Prostate gland (tissue), 2 donors: ENCODE data around the gene AFF1. TPM values are rescaled to one million over a fixed set of nuclear protein-coding genes. Genes with fewer than 3 reads are reported as not detected.
"Not testable (repeated sequence)": the region's sequence is repeated elsewhere in the genome, so short reads cannot be mapped to it uniquely, and the experiment has no call there.

ENCODE experiments used
- DNase-seq: peaks from one replicate; pipeline ENCODE4 v3.0.0-alpha.2; 2019; ENCODE audit warnings: low spot score
- H3K27ac ChIP-seq, 2 donors: fragments of 200-600 bp; sonication (generic); 2 replicates each; pipeline ENCODE4 v1.5.1; 2017 to 2019
- H3K27me3 ChIP-seq: fragments of 200-600 bp; sonication (generic); replicated peaks from 2 replicates; pipeline ENCODE4 v1.5.1; 2019; ENCODE audit not compliant: insufficient read depth
- H3K36me3 ChIP-seq, 2 donors: fragments of 200-600 bp; sonication (generic); 1 replicate in 1 of 2; 2 replicates in 1 of 2; pipeline versions ENCODE4 v1.5.1 to v1.8.1; 2017 to 2019
- H3K4me1 ChIP-seq: fragments of 200-600 bp; sonication (generic); replicated peaks from 2 replicates; pipeline ENCODE4 v1.5.1; 2019
- H3K4me3 ChIP-seq, 2 donors: fragments of 200-600 bp; sonication (generic); 2 replicates each; pipeline ENCODE4 v1.5.1; 2017 to 2019
- H3K9me3 ChIP-seq: fragments of 200-600 bp; sonication (generic); 2 replicates; pipeline ENCODE4 v1.5.1; 2017
- CTCF ChIP-seq, 4 experiments: fragments of 200-600 bp in 2 of 4; fragments of 450-650 bp in 2 of 4; sonication (generic) in 2 of 4; IDR thresholded peaks; 1 replicate in 3 of 4; 2 replicates in 1 of 4; pipeline ENCODE4 v1.5.1; 2016 to 2019; ENCODE audit warnings: antibody characterized with exemption in 4 of 4, mild to moderate bottlenecking in 2 of 4, moderate library complexity in 2 of 4
- POLR2A ChIP-seq: fragments of 450-650 bp; IDR thresholded peaks from one replicate; pipeline ENCODE4 v1.6.1; 2016; ENCODE audit warnings: antibody characterized with exemption, mild to moderate bottlenecking
- POLR2AphosphoS5 ChIP-seq: sonication (generic); formaldehyde crosslinking; IDR thresholded peaks from one replicate; pipeline ENCODE4 v1.6.1; 2017; ENCODE audit warnings: antibody characterized with exemption
- WGBS: methylation state at CpG from one replicate; pipeline ENCODE4 v1.1.5; 2018; 5-methylcytosine and 5-hydroxymethylcytosine counted together
- intact Hi-C: fragments of 100-400 bp; cut with DNase I; formaldehyde crosslinking; loops from one replicate; pipeline ENCODE4 v1.14.2; 2022
- total RNA-seq, 2 donors: library from RNA; depleted of rRNA; stranded (reverse); fragments of >200 nt; gene quantifications; one replicate each; pipeline ENCODE4 v1.1.0, GENCODE V29; 2016

Gene AFF1
- total RNA-seq, 2 donors from 2014 or later = 69.7 to 92.5 TPM

GRCh38 chr4:87077914-87078585 is 143.2 kb downstream of the AFF1 start:
- intact Hi-C loops = loop anchor here (5.0 kb wide), 1 partner anchor 36 kb away; no protein-coding TSS in a partner anchor
- WGBS = 39% methylated on average over 4 of the region's 4 CpGs

DNA sequence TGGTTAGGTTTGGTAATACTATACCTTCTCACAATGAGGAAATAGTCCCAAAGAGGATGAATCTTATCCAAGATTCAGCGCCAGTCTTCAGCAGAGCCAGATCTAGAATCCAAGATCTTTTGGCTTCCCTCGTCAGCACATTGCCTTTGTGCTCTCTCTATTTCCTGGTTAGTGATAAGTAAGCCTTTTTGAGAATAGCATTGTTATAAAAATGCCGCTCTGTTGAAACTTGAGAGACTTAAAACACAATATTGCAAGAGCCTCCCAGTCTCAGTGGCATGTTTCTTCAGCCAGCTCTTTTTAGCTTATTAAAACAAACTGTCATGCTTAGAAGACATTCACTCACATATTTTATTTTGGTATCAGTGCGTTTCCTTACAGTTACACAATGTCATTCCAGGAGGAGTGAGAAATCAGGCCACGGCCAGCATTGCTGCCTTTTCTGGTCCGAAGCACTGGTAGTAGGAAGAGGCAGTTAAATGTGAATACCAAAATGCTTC is 144.2 kb downstream of the AFF1 start:
- WGBS = 9% methylated on average over 6 of the region's 6 CpGs
- Histone ChIP-seq H3K9me3 (no peaks in the 10 kb centered on the region), H3K4me1 (peaks cover 26% of the 10 kb centered on the region), H3K27ac (peak overlapping the region; percentile 39 to 49), H3K4me3 (no peak overlapping the region), H3K27me3 (no peaks in the 10 kb centered on the region), H3K36me3 (no peaks in the 10 kb centered on the region)
- intact Hi-C loops = loop anchor here (5.0 kb wide), 1 partner anchor 37 kb away; no protein-coding TSS in a partner anchor
- TF ChIP-seq POLR2A = no peak
- TF ChIP-seq POLR2AphosphoS5 = peak; percentile 73
- no peak for TF ChIP-seq CTCF (IDR thresholded peaks at IDR 0.05)
- DNase-seq = peak; percentile 66

More at GRCh38 chr4:87077914-87078585, 143.2 kb downstream of the AFF1 start:
- H3K27ac ChIP-seq = peak overlapping the region; percentile 39 to 49
- H3K36me3 ChIP-seq = no peaks in the 10 kb centered on the region
- no peak overlapping the region for H3K4me3 ChIP-seq
- TF ChIP-seq CTCF (IDR thresholded peaks at IDR 0.05) (no peak), POLR2A (no peak), POLR2AphosphoS5 (no peak)
- peaks cover 27% of the 10 kb centered on the region for H3K4me1 ChIP-seq
- no peaks in the 10 kb centered on the region for H3K9me3 ChIP-seq
- DNase-seq = no peak
- no peaks in the 10 kb centered on the region for H3K27me3 ChIP-seq

- no peak overlapping the region for H3K4me3 ChIP-seq
- TF ChIP-seq POLR2A = no peak
- TF ChIP-seq CTCF (IDR thresholded peaks at IDR 0.05) = no peak
- TF ChIP-seq POLR2AphosphoS5 = no peak
- DNase-seq = no peak
- intact Hi-C loops = loop anchor here (2.0 to 5.0 kb wide), 3 partner anchors 38 to 143 kb away; partner anchors contain the start of gene AFF1
- no peaks in the 10 kb centered on the region for H3K36me3 ChIP-seq
- H3K4me1 ChIP-seq = peaks cover 22% of the 10 kb centered on the region
- peak overlapping the region; percentile 18 to 49 for H3K27ac ChIP-seq
- no peaks in the 10 kb centered on the region for H3K9me3 ChIP-seq
- H3K27me3 ChIP-seq = no peaks in the 10 kb centered on the region
- 80% methylated on average over 2 of the region's 2 CpGs for WGBS
Measured at GRCh38 chr4:87079967-87080366, 145.2 kb downstream of the AFF1 start.

DNA sequence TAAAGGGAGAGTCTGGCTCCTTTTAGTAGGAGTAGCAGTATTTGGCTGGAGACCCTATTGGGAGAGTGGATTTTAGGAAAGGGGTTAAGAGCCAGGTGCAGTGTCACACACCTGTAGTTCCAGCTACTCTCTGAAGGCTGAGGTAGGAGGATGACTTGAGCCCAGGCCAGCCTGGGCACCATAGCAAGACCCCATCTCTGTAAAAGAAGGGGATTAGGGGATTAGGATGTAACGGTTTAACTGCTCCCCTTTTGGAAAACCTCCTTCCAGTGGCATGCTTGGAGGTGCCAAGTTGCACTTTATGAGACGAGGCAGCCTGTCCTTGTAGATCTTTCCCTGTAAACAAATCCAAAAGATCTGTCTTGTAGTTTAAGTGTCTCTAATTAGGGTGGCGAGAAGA is 145.7 kb downstream of the AFF1 start:
- no peak for DNase-seq
- intact Hi-C loops = loop anchor here (2.0 to 5.0 kb wide), 2 partner anchors 80 to 143 kb away; partner anchors contain the start of gene AFF1
- no peaks in the 10 kb centered on the region for H3K9me3 ChIP-seq
- TF ChIP-seq CTCF (IDR thresholded peaks at IDR 0.05) = no peak
- peak overlapping the region in 1 of 2 donors; percentile 18 for H3K27ac ChIP-seq
- H3K4me3 ChIP-seq = no peak overlapping the region
- no peaks in the 10 kb centered on the region for H3K27me3 ChIP-seq
- WGBS = 40% methylated on average over 3 of the region's 3 CpGs
- peaks cover 22% of the 10 kb centered on the region for H3K4me1 ChIP-seq
- H3K36me3 ChIP-seq = no peaks in the 10 kb centered on the region

DNA sequence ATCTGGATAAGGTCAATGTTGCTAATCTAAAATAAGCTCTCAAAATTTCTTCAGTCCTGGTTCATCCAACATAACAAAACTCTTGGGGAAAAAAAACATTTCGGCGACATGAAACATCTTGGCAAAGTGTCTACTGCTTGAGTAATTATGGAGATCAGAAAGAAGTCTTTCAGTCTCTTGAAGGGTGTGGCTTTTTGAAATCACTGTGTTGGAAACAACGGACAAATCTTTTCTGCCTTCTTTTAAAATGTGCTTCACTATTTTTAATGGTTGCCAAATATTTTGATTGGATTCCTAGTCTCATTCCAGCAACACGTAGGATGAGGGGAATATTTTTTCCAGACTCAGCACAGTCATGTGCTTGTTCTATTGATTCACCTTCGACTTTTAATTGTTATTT is 147.0 kb downstream of the AFF1 start:
- DNase-seq = no peak
- Histone ChIP-seq H3K27me3 (no peaks in the 10 kb centered on the region), H3K4me1 (peaks cover 13% of the 10 kb centered on the region), H3K4me3 (no peak overlapping the region), H3K36me3 (no peaks in the 10 kb centered on the region), H3K9me3 (no peaks in the 10 kb centered on the region), H3K27ac (peak overlapping the region in 1 of 2 donors; percentile 17)
- WGBS = 40% methylated on average over 5 of the region's 5 CpGs
- TF ChIP-seq POLR2A (no peak), POLR2AphosphoS5 (no peak), CTCF (IDR thresholded peaks at IDR 0.05) (no peak)
- intact Hi-C loops = loop anchor here (2.0 to 5.0 kb wide), 2 partner anchors 81 to 145 kb away; partner anchors contain the start of gene AFF1

- intact Hi-C loops, H3K9me3 ChIP-seq, H3K36me3 ChIP-seq, DNase-seq, H3K27ac ChIP-seq, H3K27me3 ChIP-seq, H3K4me3 ChIP-seq: not testable (repeated sequence)
- peaks cover 20% of the 10 kb centered on the region for H3K4me1 ChIP-seq
- 95% methylated on average over 11 of the region's 11 CpGs for WGBS
Measured at GRCh38 chr4:87085732-87086131, 150.9 kb downstream of the AFF1 start.
